Endothelial cell of umbilical vein (primary cell): ENCODE data around the gene MFGE8. TPM values are rescaled to one million over a fixed set of nuclear protein-coding genes. Genes with fewer than 3 reads are reported as not detected.

Experiments
- BruUV-seq: library from RNA; stranded (reverse); fragments of 400-500 nt; replicated peaks from 2 replicates; lab custom pipeline; 2021; lab: Mats Ljungman, UMichigan
- CTCF ChIA-PET: fragments of 300-600, 350-600 bp; sonication (Branson Sonifier 250); formaldehyde crosslinking; loops from one replicate; lab custom pipeline; 2021; ENCODE audit warnings: antibody characterized with exemption, inconsistent platforms; lab: Charles Lee
- POLR2A ChIA-PET: fragments of 300-600, 350-600 bp; sonication (Branson Sonifier 250); formaldehyde crosslinking; loops from one replicate; lab custom pipeline; 2021; ENCODE audit warnings: antibody characterized with exemption, inconsistent platforms; lab: Charles Lee
- DNase-seq: peaks from one replicate; pipeline ENCODE4 v3.0.0-alpha.2; 2011; ENCODE audit warnings: low read depth, low spot score
- FAIRE-seq: peaks from 2 replicates; lab custom pipeline; 2011; peaks lifted over from hg19 to GRCh38; lab: Jason Lieb, UNC
- H2AFZ ChIP-seq: 2 replicates; pipeline ENCODE4 v1.6.0; 2012; ENCODE audit warnings: low read depth, low read length, control low read depth, inconsistent platforms
- H3K27ac ChIP-seq: 2 replicates; pipeline ENCODE4 v1.5.1; 2011; ENCODE audit warnings: low read depth, mild to moderate bottlenecking, control low read depth, low read length, moderate library complexity; ENCODE audit not compliant: insufficient read depth
- H3K27me3 ChIP-seq, 2 experiments: 2 replicates each; pipeline versions ENCODE4 v1.6.0 to v1.6.1; 2011; ENCODE audit warnings: low read length in 2 of 2, mixed read lengths in 1 of 2; ENCODE audit not compliant: control insufficient read depth in 2 of 2, insufficient read depth in 2 of 2
- H3K36me3 ChIP-seq, 2 experiments: 2 replicates in 1 of 2; 3 replicates in 1 of 2; pipeline ENCODE4 v1.5.1; 2011; ENCODE audit warnings: low read length in 2 of 2, mild to moderate bottlenecking in 1 of 2, moderate library complexity in 1 of 2; ENCODE audit not compliant: control insufficient read depth in 2 of 2, insufficient read depth in 2 of 2; ENCODE audit errors: extremely low read depth in 1 of 2
- H3K4me1 ChIP-seq: 3 replicates; pipeline ENCODE4 v1.5.1; 2011; ENCODE audit warnings: mild to moderate bottlenecking, low read length; ENCODE audit not compliant: control insufficient read depth, insufficient read depth; ENCODE audit errors: extremely low read depth
- H3K4me2 ChIP-seq: 2 replicates; pipeline ENCODE4 v1.6.1; 2011; ENCODE audit warnings: low read length, control low read depth, mixed read lengths; ENCODE audit not compliant: insufficient read depth
- H3K4me3 ChIP-seq, 3 experiments: fragments of 200-600 bp in 1 of 3; sonication (generic), shearing (Covaris generic) in 1 of 3; replicated peaks in 1 of 3; 2 replicates each; pipeline ENCODE4 v1.5.1; 2011 to 2016; ENCODE audit warnings: control low read depth in 3 of 3, low read length in 3 of 3, mild to moderate bottlenecking in 2 of 3, inconsistent platforms in 1 of 3, low read depth in 1 of 3, moderate library complexity in 1 of 3; ENCODE audit not compliant: insufficient read depth in 1 of 3
- H3K79me2 ChIP-seq: 2 replicates; pipeline ENCODE4 v1.6.0; 2012; ENCODE audit warnings: low read length, inconsistent platforms; ENCODE audit not compliant: control insufficient read depth, insufficient read depth
- H3K9ac ChIP-seq: replicated peaks from 2 replicates; pipeline ENCODE3; 2011; ENCODE audit warnings: low read length, control low read depth; ENCODE audit not compliant: insufficient read depth; ENCODE audit errors: extremely low read depth
- H3K9me1 ChIP-seq: replicated peaks from 3 replicates; pipeline ENCODE4 v1.6.0; 2011; ENCODE audit warnings: mild to moderate bottlenecking, low read length; ENCODE audit not compliant: control insufficient read depth, insufficient read depth; ENCODE audit errors: extremely low read depth
- H3K9me3 ChIP-seq: replicated peaks from 2 replicates; pipeline ENCODE4 v1.5.1; 2012; ENCODE audit warnings: low read length, inconsistent platforms; ENCODE audit not compliant: control insufficient read depth, insufficient read depth
- H4K20me1 ChIP-seq: replicated peaks from 2 replicates; pipeline ENCODE3; 2011; ENCODE audit warnings: mild to moderate bottlenecking, low read length; ENCODE audit not compliant: control insufficient read depth, insufficient read depth; ENCODE audit errors: extremely low read depth
- EZH2 ChIP-seq: IDR thresholded peaks from 2 replicates; pipeline ENCODE4 v1.6.1; 2012; ENCODE audit warnings: borderline replicate concordance, low read depth, mild to moderate bottlenecking, moderate library complexity, low read length, inconsistent platforms; ENCODE audit not compliant: severe bottlenecking
- FOS ChIP-seq: IDR thresholded peaks from 2 replicates; pipeline ENCODE4 v1.6.1; 2011; ENCODE audit warnings: mild to moderate bottlenecking, low read length, moderate library complexity, borderline replicate concordance; ENCODE audit not compliant: insufficient read depth
- MYC ChIP-seq: IDR thresholded peaks from one replicate; pipeline ENCODE4 v1.6.1; 2011; ENCODE audit warnings: mild to moderate bottlenecking, low read depth, low read length
- POLR2A ChIP-seq: IDR thresholded peaks from 2 replicates; pipeline ENCODE4 v1.6.1; 2012; ENCODE audit warnings: low read depth, mild to moderate bottlenecking, control low read depth, low read length
- POLR2AphosphoS5 ChIP-seq: IDR thresholded peaks from 2 replicates; pipeline ENCODE4 v1.6.1; 2012; ENCODE audit warnings: low read depth, mild to moderate bottlenecking, control low read depth, low read length, moderate library complexity; ENCODE audit not compliant: insufficient read depth
- dilution Hi-C: fragments of 300-500 bp; cut with MboI; formaldehyde crosslinking; loops from one replicate; pipeline ENCODE4 v1.15.0; 2019; ENCODE audit warnings: low sequenced_read_pairs; ENCODE audit not compliant: extremely low pct_ligation_motif_present
- intact Hi-C: fragments of 100-400 bp; cut with micrococcal nuclease; formaldehyde crosslinking; loops from one replicate; pipeline ENCODE4 v1.10.0; 2022
- polyA plus RNA-seq, 4 experiments: library from polyadenylated mRNA; depleted of rRNA in 3 of 4; stranded (reverse) in 3 of 4; unstranded in 1 of 4; fragments of >200 nt; gene quantifications; 2 replicates each; pipeline versions ENCODE4 v1.2.1 to v1.2.3, GENCODE V29; 2011 to 2012; ENCODE audit warnings: missing spikeins in 1 of 4
- total RNA-seq: library from RNA; stranded (reverse); gene quantifications from 2 replicates; pipeline ENCODE4 v1.2.3, GENCODE V29; 2021
- TF ChIP-seq, protein P1 (sequence below): IDR thresholded peaks from 2 replicates; pipeline ENCODE4 v1.6.1; 2011; ENCODE audit not compliant: insufficient read depth, insufficient read length
- TF ChIP-seq, protein P2 (sequence below), 2 donors: IDR thresholded peaks; 1 replicate in 1 of 2; 2 replicates in 1 of 2; pipeline ENCODE4 v1.5.1; 2011; ENCODE audit warnings: low read length in 2 of 2, mild to moderate bottlenecking in 2 of 2, moderate library complexity in 2 of 2, control low read depth in 1 of 2, inconsistent platforms in 1 of 2, low read depth in 1 of 2; ENCODE audit not compliant: insufficient read depth in 1 of 2; ENCODE audit errors: extremely low read depth in 1 of 2

MFGE8 gene
- total and polyA plus RNA-seq, 2 donors (not counting 3 experiments of a cell fraction or from before 2014, with no cell fraction given), result 108 to 117 TPM

DNA sequence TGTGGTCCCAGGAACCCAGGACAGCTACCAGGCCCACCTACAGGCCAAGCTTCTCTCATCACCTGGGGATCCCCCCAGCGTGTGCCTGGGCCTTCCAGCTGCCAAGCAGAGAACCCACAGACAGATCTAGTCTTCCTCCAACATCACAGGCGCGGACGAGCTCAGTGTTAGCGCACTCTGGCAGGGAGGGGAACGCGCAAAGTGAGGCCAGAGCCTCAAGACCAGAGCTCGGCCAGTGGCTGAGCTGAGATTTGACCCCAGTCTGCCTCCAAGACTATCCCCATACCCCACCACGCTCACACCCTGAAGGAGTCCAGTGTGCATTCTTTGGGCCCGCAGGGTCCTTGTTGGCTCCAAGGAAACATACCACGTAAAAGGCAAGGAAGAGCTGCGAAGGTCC lies 5.1 kb downstream of the MFGE8 start:
- Histone ChIP-seq H3K9ac (no peak overlapping the region), H3K4me3 (no peak overlapping the region), H3K79me2 (no peaks in the 10 kb centered on the region), H3K4me2 (no peak overlapping the region), H3K4me1 (peaks cover 8% of the 10 kb centered on the region), H3K9me3 (no peaks in the 10 kb centered on the region), H3K36me3 (no peaks in the 10 kb centered on the region), H2AFZ (no peak overlapping the region), H3K27ac (no peak overlapping the region), H3K27me3 (no peaks in the 10 kb centered on the region), H3K9me1 (no peaks in the 10 kb centered on the region), H4K20me1 (no peaks in the 10 kb centered on the region)
- no TSS peak for BruUV-seq
- FAIRE-seq (no peak), DNase-seq (no peak)
- dilution Hi-C loops, result no loop called here
- ChIA-PET CTCF (interaction anchor here (1.0 kb wide), 3 partner anchors 14 to 284 kb away, joined by 3 read pairs; no protein-coding TSS in a partner anchor), POLR2A (interaction anchor here (0.6 kb wide), 1 partner anchor 10 kb away, joined by 3 read pairs; no protein-coding TSS in a partner anchor)
- TF ChIP-seq POLR2A, result no peak
- TF ChIP-seq, protein P1, sequence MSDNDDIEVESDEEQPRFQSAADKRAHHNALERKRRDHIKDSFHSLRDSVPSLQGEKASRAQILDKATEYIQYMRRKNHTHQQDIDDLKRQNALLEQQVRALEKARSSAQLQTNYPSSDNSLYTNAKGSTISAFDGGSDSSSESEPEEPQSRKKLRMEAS, result no peak
- TF ChIP-seq, protein P2, sequence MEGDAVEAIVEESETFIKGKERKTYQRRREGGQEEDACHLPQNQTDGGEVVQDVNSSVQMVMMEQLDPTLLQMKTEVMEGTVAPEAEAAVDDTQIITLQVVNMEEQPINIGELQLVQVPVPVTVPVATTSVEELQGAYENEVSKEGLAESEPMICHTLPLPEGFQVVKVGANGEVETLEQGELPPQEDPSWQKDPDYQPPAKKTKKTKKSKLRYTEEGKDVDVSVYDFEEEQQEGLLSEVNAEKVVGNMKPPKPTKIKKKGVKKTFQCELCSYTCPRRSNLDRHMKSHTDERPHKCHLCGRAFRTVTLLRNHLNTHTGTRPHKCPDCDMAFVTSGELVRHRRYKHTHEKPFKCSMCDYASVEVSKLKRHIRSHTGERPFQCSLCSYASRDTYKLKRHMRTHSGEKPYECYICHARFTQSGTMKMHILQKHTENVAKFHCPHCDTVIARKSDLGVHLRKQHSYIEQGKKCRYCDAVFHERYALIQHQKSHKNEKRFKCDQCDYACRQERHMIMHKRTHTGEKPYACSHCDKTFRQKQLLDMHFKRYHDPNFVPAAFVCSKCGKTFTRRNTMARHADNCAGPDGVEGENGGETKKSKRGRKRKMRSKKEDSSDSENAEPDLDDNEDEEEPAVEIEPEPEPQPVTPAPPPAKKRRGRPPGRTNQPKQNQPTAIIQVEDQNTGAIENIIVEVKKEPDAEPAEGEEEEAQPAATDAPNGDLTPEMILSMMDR (IDR thresholded peaks at IDR 0.05; ENCODE audit: extremely low read depth in 1 of 2, insufficient read depth in 1 of 2, low read depth in 1 of 2, low read length in 2 of 2), result no peak
- no peak for TF ChIP-seq MYC
- TF ChIP-seq EZH2, result no peak
- no peak for TF ChIP-seq FOS
- intact Hi-C loops, result no loop called here

DNA sequence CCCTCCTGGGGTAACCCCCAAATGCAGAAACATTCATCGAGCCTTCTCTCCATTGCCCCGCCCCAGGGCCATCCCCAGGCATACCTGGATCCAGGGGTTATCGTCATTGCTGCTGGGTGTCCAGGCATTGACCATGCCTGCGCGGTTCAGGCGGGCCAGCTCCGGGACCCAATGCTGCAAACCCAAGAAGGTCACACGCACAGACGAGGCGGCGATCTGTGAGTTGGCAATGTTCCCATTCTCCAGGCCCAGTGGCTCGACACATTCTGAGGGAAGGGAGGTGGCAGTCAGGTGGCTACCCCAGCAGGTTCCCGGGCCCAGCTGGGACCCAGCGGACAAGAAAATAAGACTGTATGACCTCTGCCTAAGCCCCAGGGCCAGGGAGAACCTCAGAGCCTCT lies 6.1 kb downstream of the MFGE8 start:
- no TSS peak for BruUV-seq
- CTCF ChIA-PET, result no interaction called here
- intact Hi-C loops (no loop called here), dilution Hi-C loops (no loop called here)
- H3K79me2 ChIP-seq, result no peaks in the 10 kb centered on the region
- DNase-seq (no peak), FAIRE-seq (no peak)
- no peak overlapping the region for H2AFZ ChIP-seq
- H3K9me1 ChIP-seq, result no peaks in the 10 kb centered on the region
- no peaks in the 10 kb centered on the region for H3K27me3 ChIP-seq
- no peak overlapping the region for H3K4me2 ChIP-seq
- TF ChIP-seq POLR2AphosphoS5, result no peak
- TF ChIP-seq, protein P2 (IDR thresholded peaks at IDR 0.05; ENCODE audit: extremely low read depth in 1 of 2, insufficient read depth in 1 of 2, low read depth in 1 of 2, low read length in 2 of 2), result no peak
- no peak overlapping the region for H3K27ac ChIP-seq
- no peaks in the 10 kb centered on the region for H4K20me1 ChIP-seq
- peaks cover 1% of the 10 kb centered on the region for H3K4me1 ChIP-seq
- no peak overlapping the region for H3K4me3 ChIP-seq
- H3K9me3 ChIP-seq, result no peaks in the 10 kb centered on the region
- POLR2A ChIA-PET, result no interaction called here
- H3K36me3 ChIP-seq, result no peaks in the 10 kb centered on the region
- no peak overlapping the region for H3K9ac ChIP-seq
